Fibroblast of skin of back (primary cell): ENCODE measurements around the gene PRKAR2A.
"Not testable (repeated sequence)": the region's sequence is repeated elsewhere in the genome, so short reads cannot be mapped to it uniquely, and the experiment has no call there.

Source experiments
- DNase-seq: peaks from one replicate; pipeline ENCODE4 v3.0.0-alpha.2; 2013

The PRKAR2A gene

GRCh38 chr3:48725185-48725855 lies 122.4 kb downstream of the PRKAR2A start:
- not testable (repeated sequence) for DNase-seq

GRCh38 chr3:48723725-48724124 lies 123.9 kb downstream of the PRKAR2A start:
- DNase-seq, result no peak

GRCh38 chr3:48723293-48723692 lies 124.4 kb downstream of the PRKAR2A start:
- DNase-seq, result not testable (repeated sequence)

GRCh38 chr3:48716982-48717746 lies 130.5 kb downstream of the PRKAR2A start, which contains the start of gene IP6K2:
Gene IP6K2 (minus strand): TSS chr3:48717221. CDS start chr3:48695291, 21,930 bp downstream.
- DNase-seq, result peak; percentile 98

GRCh38 chr3:48716508-48716981 lies 131.1 kb downstream of the PRKAR2A start:
- DNase-seq, result no peak

- DNase-seq, result peak; percentile 27
Observed at GRCh38 chr3:48715174-48715800, 132.4 kb downstream of the PRKAR2A start.

- no peak for DNase-seq
Observed at GRCh38 chr3:48711727-48712126, 135.9 kb downstream of the PRKAR2A start.

GRCh38 chr3:48709051-48709461 lies 138.6 kb downstream of the PRKAR2A start:
- no peak for DNase-seq

- peak; percentile 49 for DNase-seq
Observed at GRCh38 chr3:48708481-48708889, 139.2 kb downstream of the PRKAR2A start.

GRCh38 chr3:48707157-48707556 lies 140.5 kb downstream of the PRKAR2A start:
- no peak for DNase-seq

- DNase-seq, result no peak
Observed at GRCh38 chr3:48702320-48702920, 145.3 kb downstream of the PRKAR2A start.

GRCh38 chr3:48700731-48701405 lies 146.8 kb downstream of the PRKAR2A start:
- no peak for DNase-seq

GRCh38 chr3:48698891-48699290 lies 148.8 kb downstream of the PRKAR2A start:
- no peak for DNase-seq

GRCh38 chr3:48697952-48698351 lies 149.7 kb downstream of the PRKAR2A start:
- no peak for DNase-seq

GRCh38 chr3:48696601-48697000 lies 151.1 kb downstream of the PRKAR2A start:
- DNase-seq, result no peak
